GM21423 (cell line): ENCODE measurements around the gene LTBP1.
"Not testable (repeated sequence)": the region's sequence is repeated elsewhere in the genome, so short reads cannot be mapped to it uniquely, and the experiment has no call there.

Source experiments
- ATAC-seq: cut with Tn5 transposase; IDR thresholded peaks from one replicate; pipeline ENCODE4 v1.9.1; 2021; ENCODE audit warnings: mild to moderate bottlenecking, moderate library complexity; ENCODE audit not compliant: unreplicated experiment

LTBP1 gene

DNA sequence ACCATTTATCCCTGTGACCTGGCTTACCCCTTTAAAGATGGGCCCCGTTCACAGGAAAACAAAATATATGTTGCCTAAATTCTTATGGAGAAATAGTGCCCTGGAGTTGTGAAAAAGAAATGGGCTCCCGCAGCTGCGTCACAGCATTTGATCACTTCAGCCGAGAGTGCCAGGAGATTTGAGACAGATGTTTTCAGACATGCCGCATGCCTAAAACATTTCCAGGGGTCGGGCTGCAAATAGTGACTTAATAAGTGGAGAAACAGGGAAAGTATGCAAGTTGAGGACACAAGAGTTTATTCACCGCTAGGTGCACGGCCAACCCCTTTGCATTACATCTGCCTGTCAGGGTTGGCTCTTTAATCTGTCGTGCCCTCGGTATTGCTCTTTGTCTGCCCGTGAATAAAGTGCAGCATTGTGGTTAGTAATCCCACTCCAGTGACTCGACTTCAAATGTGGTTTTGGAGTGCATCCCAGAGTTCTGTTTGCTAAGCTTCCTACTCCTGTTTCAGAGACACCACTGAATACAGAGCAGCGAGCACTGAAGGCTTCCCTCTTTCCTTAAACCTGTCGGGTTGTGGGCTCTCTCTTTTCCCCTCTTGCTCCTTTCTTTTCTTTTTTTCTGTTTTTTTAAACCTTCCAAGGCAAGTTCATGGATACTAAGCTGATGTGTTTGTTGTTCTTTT is 187.5 kb downstream of the LTBP1 start:
- no peak for ATAC-seq

- ATAC-seq, result no peak
Observed at GRCh38 chr2:33134791-33135560, 188.2 kb downstream of the LTBP1 start.

DNA sequence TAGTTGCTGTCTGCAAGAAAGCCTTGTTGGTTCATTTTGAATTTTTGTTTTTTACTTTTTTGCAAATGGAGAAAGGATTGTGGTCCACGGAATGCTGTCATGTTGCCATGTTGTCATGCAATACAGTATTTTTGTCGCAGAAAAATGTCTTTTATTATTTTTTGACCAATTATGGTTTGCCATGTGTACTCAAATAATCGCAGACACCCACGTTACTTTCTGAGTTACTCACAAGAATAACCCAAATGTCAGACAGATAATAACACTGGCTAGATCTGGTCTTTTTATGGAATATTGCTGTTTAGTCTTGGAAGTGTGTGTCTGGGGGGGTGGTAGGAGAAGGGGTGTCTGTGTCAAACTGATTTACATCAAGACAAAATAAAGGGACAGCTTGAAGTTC is 188.9 kb downstream of the LTBP1 start:
- ATAC-seq, result no peak

- ATAC-seq, result no peak
Observed at GRCh38 chr2:33136056-33136455, 189.3 kb downstream of the LTBP1 start.

GRCh38 chr2:33136566-33136965 is 189.8 kb downstream of the LTBP1 start:
- ATAC-seq, result no peak

- no peak for ATAC-seq
Observed at GRCh38 chr2:33137331-33137730, 190.6 kb downstream of the LTBP1 start.

DNA sequence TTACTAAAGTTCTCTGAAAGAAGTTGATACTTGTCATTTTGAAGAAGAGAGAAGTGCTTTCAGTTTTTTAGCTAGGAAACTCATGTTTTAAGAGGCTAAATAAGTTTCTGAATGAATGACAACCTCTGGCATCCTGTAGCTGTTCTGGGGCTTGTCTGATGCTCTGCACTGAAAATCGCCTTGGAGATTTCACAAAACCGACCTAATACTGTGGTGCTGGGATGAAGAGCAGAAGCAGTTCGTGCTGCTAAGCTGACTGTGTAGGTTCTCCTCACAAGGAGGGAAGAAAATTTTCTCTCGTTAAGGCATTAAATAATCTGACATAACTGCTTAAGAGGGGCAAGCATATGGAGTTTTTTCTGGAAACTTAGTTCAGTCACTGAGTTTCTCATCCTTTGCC is 193.2 kb downstream of the LTBP1 start:
- ATAC-seq, result no peak

GRCh38 chr2:33141476-33141875 is 194.7 kb downstream of the LTBP1 start:
- no peak for ATAC-seq

GRCh38 chr2:33142810-33143209 is 196.1 kb downstream of the LTBP1 start:
- ATAC-seq, result no peak

- no peak for ATAC-seq
Observed at GRCh38 chr2:33144243-33144642, 197.5 kb downstream of the LTBP1 start.

DNA sequence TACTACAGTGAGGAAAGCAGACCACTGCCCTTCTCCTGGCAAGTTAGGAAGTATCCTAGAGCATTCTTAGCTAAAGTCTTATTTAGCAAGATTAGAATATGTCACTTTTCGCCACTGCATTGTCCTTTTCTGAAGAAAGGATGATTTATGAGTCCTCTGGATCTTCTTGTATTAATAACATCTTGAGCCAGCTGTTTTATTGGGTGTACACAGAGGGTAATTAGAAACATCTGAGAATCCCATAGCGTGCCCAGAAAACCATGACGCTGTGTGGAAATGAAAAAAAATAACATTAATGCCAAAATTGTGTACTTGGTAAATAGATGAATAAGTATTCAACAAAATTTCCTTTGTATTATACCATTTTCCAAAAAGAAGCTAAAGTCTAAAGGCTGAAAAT is 198.7 kb downstream of the LTBP1 start:
- no peak for ATAC-seq

DNA sequence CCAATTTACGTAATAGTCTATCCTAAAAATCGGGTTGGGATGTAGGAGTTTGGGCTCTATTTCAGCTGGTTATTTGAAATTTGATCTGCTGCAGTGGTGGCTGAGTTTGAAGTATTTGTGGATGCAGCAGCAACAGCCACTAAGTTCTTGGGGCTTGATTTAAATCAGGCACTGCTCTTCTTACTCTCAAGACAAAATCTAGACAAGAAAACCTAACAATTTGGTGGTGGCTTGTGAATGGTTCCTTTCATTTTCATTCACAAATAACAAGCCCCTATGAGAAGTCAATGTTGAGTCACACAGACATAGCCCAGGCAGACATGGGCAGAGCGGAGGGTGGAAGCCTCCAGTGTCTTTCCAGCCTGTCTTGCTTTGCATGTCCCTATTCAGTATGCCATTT is 199.3 kb downstream of the LTBP1 start:
- no peak for ATAC-seq

DNA sequence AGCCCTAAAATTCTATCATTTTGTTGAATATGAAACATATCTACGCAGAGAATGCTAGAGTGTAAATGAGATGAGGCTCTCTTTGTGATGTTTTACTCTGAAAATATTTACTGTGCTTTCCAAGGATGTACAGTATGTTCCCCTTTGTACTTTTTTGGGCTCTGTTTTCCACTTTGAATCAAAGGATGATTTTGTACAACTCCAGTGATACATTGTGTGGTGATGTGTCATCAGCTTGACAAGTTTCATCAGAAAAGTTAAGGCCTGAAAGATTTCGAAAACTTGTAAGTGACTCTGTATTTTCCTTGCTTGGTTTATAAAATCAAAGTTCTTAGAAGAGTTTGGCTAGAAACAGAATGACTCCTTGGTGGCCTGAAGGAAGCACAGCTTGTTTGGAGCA is 206.3 kb downstream of the LTBP1 start:
- no peak for ATAC-seq

GRCh38 chr2:33158482-33159003 is 211.8 kb downstream of the LTBP1 start:
- ATAC-seq, result no peak

DNA sequence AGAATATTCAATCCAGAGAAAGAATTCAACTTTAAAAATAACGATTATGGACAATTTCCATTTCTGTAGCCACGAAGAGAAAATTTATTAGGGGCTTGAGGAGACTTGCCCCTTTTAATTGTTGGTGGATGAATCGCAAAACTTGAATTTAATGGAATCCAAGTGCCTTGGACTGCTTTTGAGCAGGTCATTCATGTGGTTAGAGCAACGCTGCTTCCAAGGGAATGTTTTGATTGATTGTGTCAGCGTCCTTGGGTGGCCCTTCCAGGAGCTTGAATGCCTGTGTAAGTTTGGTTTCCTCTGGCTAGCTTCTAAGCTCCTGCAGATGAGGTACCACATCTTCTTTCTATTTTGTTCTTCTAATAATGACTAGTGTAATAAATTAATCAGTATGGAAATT is 213.4 kb downstream of the LTBP1 start:
- no peak for ATAC-seq

- ATAC-seq, result no peak
Observed at GRCh38 chr2:33166287-33166881, 219.6 kb downstream of the LTBP1 start.

GRCh38 chr2:33167622-33168245 is 221.0 kb downstream of the LTBP1 start:
- no peak for ATAC-seq

- ATAC-seq, result no peak
Observed at GRCh38 chr2:33168425-33168824, 221.7 kb downstream of the LTBP1 start.

DNA sequence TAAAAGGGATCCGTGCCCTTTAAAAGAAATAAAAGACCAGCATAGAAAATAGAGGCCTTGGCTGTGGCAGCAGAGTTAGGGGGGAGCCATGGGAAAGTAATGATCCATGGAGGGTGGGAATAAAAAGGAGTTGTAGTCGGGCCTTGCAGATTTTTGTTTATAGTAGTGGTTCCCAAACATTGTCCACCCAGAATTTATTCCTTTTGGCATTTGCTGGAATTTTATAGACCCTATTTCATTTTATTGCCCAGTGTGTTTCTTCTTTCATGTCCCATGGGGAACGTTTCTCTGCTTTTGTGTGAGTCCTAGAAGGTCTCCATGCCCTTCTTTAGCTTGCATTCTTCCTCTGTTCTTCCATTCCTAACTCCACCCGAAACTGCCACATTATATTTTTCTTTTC is 222.2 kb downstream of the LTBP1 start:
- ATAC-seq, result no peak

DNA sequence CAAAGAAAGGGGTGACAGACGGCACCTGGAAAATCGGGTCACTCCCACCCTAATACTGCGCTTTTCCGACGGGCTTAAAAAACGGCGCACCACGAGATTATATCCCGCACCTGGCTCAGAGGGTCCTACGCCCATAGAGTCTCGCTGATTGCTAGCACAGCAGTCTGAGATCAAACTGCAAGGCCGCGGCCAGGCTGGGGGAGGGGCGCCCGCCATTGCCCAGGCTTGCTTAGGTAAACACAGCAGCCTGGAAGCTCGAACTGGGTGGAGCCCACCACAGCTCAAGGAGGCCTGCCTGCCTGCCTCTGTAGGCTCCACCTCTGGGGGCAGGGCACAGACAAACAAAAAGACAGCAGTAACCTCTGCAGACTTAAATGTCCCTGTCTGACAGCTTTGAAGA is 223.5 kb downstream of the LTBP1 start:
- ATAC-seq, result not testable (repeated sequence)

- no peak for ATAC-seq
Observed at GRCh38 chr2:33177627-33178026, 230.9 kb downstream of the LTBP1 start.
